ENCODE measurements around the gene TTC9. TPM values are rescaled to one million over a fixed set of nuclear protein-coding genes. Genes with fewer than 3 reads are reported as not detected.

Gene TTC9
- total and polyA plus RNA-seq, 12 donors, result 0.74 to 4.1 (median 1.7) TPM

GRCh38 chr14:70704960-70705359 lies 63.2 kb downstream of the TTC9 start:
- H3K4me1 ChIP-seq (replicated peaks in 1 of 2), result peaks cover 0 to 12% of the 10 kb centered on the region in 2 donors
- H3K4me3 ChIP-seq, result no peak overlapping the region
- no peaks in the 10 kb centered on the region for H3K27me3 ChIP-seq
- intact Hi-C loops (cut with DNase I), result no loop called here
- TF ChIP-seq, protein P1, sequence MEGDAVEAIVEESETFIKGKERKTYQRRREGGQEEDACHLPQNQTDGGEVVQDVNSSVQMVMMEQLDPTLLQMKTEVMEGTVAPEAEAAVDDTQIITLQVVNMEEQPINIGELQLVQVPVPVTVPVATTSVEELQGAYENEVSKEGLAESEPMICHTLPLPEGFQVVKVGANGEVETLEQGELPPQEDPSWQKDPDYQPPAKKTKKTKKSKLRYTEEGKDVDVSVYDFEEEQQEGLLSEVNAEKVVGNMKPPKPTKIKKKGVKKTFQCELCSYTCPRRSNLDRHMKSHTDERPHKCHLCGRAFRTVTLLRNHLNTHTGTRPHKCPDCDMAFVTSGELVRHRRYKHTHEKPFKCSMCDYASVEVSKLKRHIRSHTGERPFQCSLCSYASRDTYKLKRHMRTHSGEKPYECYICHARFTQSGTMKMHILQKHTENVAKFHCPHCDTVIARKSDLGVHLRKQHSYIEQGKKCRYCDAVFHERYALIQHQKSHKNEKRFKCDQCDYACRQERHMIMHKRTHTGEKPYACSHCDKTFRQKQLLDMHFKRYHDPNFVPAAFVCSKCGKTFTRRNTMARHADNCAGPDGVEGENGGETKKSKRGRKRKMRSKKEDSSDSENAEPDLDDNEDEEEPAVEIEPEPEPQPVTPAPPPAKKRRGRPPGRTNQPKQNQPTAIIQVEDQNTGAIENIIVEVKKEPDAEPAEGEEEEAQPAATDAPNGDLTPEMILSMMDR (IDR thresholded peaks at IDR 0.05), result no peak
- TF ChIP-seq POLR2A (IDR thresholded peaks at IDR 0.05), result no peak
- 85 to 100% (median 94%) methylated on average over 1 of the region's 1 CpG for WGBS, 4 donors
- H3K36me3 ChIP-seq (replicated peaks in 1 of 2), result no peaks in the 10 kb centered on the region
- H3K9me3 ChIP-seq (replicated peaks in 1 of 3), result no peaks in the 10 kb centered on the region
- DNase-seq, result no peak
- H3K27ac ChIP-seq, result no peak overlapping the region

DNA sequence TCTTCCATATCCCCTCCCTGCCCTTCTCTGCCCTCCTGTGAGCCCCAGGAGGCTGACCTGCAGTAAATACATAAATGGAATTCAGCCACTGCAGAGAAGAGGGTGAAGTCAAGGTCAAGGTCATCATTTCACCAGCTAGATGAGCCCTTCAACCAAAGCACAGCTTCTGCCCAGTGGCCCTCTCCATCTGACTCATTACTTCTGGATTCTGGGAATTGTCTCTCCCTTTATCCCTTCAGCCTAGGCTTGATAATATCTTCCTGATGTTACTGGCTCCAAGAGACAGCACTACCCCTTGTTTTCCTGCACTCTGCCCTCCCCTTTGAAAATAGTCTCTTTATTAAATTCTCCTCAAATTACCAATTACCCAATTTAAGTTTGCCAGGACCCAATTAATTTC lies 64.5 kb downstream of the TTC9 start:
- H3K36me3 ChIP-seq (replicated peaks in 1 of 2), result no peaks in the 10 kb centered on the region
- TF ChIP-seq POLR2A (IDR thresholded peaks at IDR 0.05), result no peak
- TF ChIP-seq, protein P1 (IDR thresholded peaks at IDR 0.05), result no peak
- no peak overlapping the region for H3K27ac ChIP-seq
- DNase-seq, result peak in 5 of 7 donors; percentile 26 to 56 (median 32)
- H3K4me1 ChIP-seq (replicated peaks in 1 of 2), result peaks cover 0 to 12% of the 10 kb centered on the region in 2 donors
- H3K27me3 ChIP-seq, result no peaks in the 10 kb centered on the region
- no peaks in the 10 kb centered on the region for H3K9me3 ChIP-seq (replicated peaks in 1 of 3)
- no peak overlapping the region for H3K4me3 ChIP-seq
- intact Hi-C loops (cut with DNase I), result no loop called here

- WGBS, 4 donors, result 68 to 72% (median 71%) methylated on average over 6 of the region's 6 CpGs
- DNase-seq, result peak; percentile 56 to 85 (median 79)
- H3K36me3 ChIP-seq (replicated peaks in 1 of 2), result no peaks in the 10 kb centered on the region
- H3K27me3 ChIP-seq, result no peaks in the 10 kb centered on the region
- intact Hi-C loops (cut with DNase I), result no loop called here
- peak overlapping the region in 2 of 5 donors; percentile 6 to 40 for H3K27ac ChIP-seq
- TF ChIP-seq POLR2A (IDR thresholded peaks at IDR 0.05), result no peak
- TF ChIP-seq, protein P1 (IDR thresholded peaks at IDR 0.05), result no peak
- H3K9me3 ChIP-seq (replicated peaks in 1 of 3), result no peaks in the 10 kb centered on the region
- peaks cover 0 to 12% of the 10 kb centered on the region in 2 donors for H3K4me1 ChIP-seq (replicated peaks in 1 of 2)
- H3K4me3 ChIP-seq, result no peak overlapping the region
These were observed 65.7 kb downstream of the TTC9 start for GRCh38 chr14:70707138-70708038.

GRCh38 chr14:70708717-70709570 lies 67.2 kb downstream of the TTC9 start:
- no peak for DNase-seq
- Histone ChIP-seq H3K27ac (no peak overlapping the region), H3K4me1 (replicated peaks in 1 of 2) (peaks cover 0 to 17% of the 10 kb centered on the region in 2 donors), H3K36me3 (replicated peaks in 1 of 2) (no peaks in the 10 kb centered on the region), H3K4me3 (no peak overlapping the region), H3K27me3 (no peaks in the 10 kb centered on the region), H3K9me3 (replicated peaks in 1 of 3) (no peaks in the 10 kb centered on the region)
- intact Hi-C loops (cut with DNase I), result no loop called here
- WGBS, 4 donors, result 82 to 89% (median 87%) methylated on average over 15 of the region's 15 CpGs
- TF ChIP-seq POLR2A (IDR thresholded peaks at IDR 0.05), result no peak
- TF ChIP-seq, protein P1 (IDR thresholded peaks at IDR 0.05), result no peak
